ENCODE measurements around the gene FAM13A.

The FAM13A gene

DNA sequence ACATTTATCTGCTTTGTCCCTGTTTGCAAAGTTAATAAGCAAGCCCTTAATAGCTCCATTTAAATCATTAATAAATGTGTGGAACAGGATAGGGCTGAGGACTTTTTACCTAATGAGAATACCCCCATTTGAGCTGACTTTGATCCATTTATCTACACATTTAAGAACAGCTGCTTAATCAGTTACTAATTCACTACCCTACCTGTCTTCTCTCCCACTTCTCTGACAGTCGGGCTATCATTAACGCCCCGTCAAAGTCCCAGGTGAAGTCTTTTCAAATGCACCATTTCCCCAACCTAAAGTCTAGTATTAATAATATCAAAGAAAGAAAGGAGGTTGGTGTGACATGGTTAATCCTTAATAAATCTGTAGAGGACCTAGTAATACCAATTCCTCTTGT is 302.2 kb downstream of the FAM13A start:
- Histone ChIP-seq H3K9me3 (ENCODE audit: control insufficient read depth, low read length) (no peaks in the 10 kb centered on the region), H3K4me3 (ENCODE audit: low read length) (no peak overlapping the region), H3K36me3 (ENCODE audit: control insufficient read depth, insufficient read depth, low read length) (peaks cover 5% of the 10 kb centered on the region), H3K4me1 (ENCODE audit: control insufficient read depth, insufficient read depth, low read length) (peaks cover 15% of the 10 kb centered on the region), H3K9ac (ENCODE audit: low read length) (no peak overlapping the region), H3K27me3 (ENCODE audit: control insufficient read depth, insufficient read depth, low read length) (no peaks in the 10 kb centered on the region)

- H3K9ac ChIP-seq (ENCODE audit: low read length) = no peak overlapping the region
- no peaks in the 10 kb centered on the region for H3K27me3 ChIP-seq (ENCODE audit: control insufficient read depth, insufficient read depth, low read length)
- H3K36me3 ChIP-seq (ENCODE audit: control insufficient read depth, insufficient read depth, low read length) = peaks cover 8% of the 10 kb centered on the region
- no peaks in the 10 kb centered on the region for H3K9me3 ChIP-seq (ENCODE audit: control insufficient read depth, low read length)
- no peak overlapping the region for H3K4me3 ChIP-seq (ENCODE audit: low read length)
- H3K4me1 ChIP-seq (ENCODE audit: control insufficient read depth, insufficient read depth, low read length) = peaks cover 13% of the 10 kb centered on the region
Measured at GRCh38 chr4:88753658-88754571, 303.1 kb downstream of the FAM13A start.

GRCh38 chr4:88752754-88753153 is 304.2 kb downstream of the FAM13A start:
- Histone ChIP-seq H3K27me3 (ENCODE audit: control insufficient read depth, insufficient read depth, low read length) (no peaks in the 10 kb centered on the region), H3K4me3 (ENCODE audit: low read length) (no peak overlapping the region), H3K36me3 (ENCODE audit: control insufficient read depth, insufficient read depth, low read length) (peaks cover 8% of the 10 kb centered on the region), H3K4me1 (ENCODE audit: control insufficient read depth, insufficient read depth, low read length) (peaks cover 5% of the 10 kb centered on the region), H3K9ac (ENCODE audit: low read length) (no peak overlapping the region), H3K9me3 (ENCODE audit: control insufficient read depth, low read length) (no peaks in the 10 kb centered on the region)

DNA sequence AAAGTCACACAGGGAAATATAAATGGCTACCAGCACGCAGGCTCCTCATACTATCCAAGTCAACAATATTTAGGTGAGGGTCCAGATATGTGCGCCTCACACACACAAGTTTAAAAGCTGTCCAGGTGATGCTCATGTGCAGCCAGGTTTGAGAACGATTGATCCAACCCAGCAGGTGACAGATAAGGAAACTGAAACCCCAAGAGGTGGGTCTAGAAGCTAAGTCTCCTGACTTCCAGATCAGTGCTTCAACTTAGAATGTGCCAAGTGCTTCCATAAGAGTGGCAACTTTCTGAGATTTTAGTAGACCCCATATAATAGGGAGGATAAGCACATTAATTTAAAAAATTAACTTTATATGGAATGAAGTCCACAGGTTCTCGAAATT is 304.9 kb downstream of the FAM13A start:
- no peak overlapping the region for H3K9ac ChIP-seq (ENCODE audit: low read length)
- H3K36me3 ChIP-seq (ENCODE audit: control insufficient read depth, insufficient read depth, low read length) = peaks cover 8% of the 10 kb centered on the region
- peaks cover 5% of the 10 kb centered on the region for H3K4me1 ChIP-seq (ENCODE audit: control insufficient read depth, insufficient read depth, low read length)
- H3K9me3 ChIP-seq (ENCODE audit: control insufficient read depth, low read length) = no peaks in the 10 kb centered on the region
- no peak overlapping the region for H3K4me3 ChIP-seq (ENCODE audit: low read length)
- H3K27me3 ChIP-seq (ENCODE audit: control insufficient read depth, insufficient read depth, low read length) = no peaks in the 10 kb centered on the region

DNA sequence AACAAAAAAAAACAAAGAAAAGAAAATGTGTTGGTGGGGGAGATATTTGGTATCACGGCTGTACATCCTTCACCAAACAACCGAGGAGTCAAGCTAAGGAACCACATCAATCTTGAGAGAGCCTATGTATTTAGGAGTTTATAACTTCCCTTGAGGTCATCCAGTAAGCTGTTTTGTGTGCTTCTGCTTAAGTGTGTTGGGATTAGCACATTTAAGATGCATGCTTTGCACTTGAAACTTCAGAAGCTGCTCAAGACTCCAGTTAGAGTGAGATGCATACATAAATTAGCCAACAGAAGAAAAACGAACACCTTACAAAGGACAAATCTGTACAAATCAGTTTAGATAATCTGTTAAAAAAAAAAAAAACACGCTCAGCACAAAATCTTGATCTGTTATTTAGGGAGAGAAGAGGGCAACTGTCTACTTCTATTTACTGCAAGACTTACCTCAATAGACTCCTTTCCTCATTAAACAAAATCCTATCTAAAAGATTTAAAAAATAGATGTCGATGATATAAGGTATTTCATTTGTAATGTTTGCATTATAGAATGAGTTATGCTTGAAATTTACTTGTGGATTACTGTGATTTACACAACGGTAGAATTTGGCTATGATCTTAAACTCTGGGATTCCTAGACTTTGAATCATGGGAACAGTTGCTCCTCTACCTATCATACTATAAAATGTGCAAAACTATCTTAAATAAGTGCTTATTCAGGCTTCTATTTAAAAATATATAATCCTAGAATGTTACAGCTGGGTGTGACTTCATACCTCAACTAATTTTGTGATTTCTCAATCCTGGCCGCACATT is 305.5 kb downstream of the FAM13A start:
- Histone ChIP-seq H3K27me3 (ENCODE audit: control insufficient read depth, insufficient read depth, low read length) (no peaks in the 10 kb centered on the region), H3K4me1 (ENCODE audit: control insufficient read depth, insufficient read depth, low read length) (peaks cover 5% of the 10 kb centered on the region), H3K4me3 (ENCODE audit: low read length) (no peak overlapping the region), H3K9me3 (ENCODE audit: control insufficient read depth, low read length) (no peaks in the 10 kb centered on the region), H3K9ac (ENCODE audit: low read length) (no peak overlapping the region), H3K36me3 (ENCODE audit: control insufficient read depth, insufficient read depth, low read length) (peaks cover 8% of the 10 kb centered on the region)

DNA sequence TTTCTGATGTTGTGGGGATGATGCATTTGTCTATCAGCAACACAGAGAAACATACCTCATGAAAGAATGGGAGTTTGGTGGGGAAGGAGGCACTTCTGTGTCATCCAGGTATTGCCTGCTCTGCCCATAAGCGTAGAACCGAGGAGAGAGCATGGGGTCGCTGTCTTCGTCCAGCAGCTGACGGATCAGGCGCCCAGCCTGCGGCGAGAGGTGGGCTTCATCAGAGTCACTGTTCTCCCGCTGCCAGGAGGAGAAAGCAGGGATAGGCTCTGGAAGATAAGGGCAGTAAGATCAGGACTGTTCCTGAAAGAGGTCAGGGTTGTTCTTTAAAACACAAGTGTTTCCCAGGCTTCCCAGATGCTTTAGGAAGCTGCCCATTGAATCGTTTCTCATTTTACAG is 306.6 kb downstream of the FAM13A start:
- H3K9me3 ChIP-seq (ENCODE audit: control insufficient read depth, low read length) = no peaks in the 10 kb centered on the region
- no peak overlapping the region for H3K4me3 ChIP-seq (ENCODE audit: low read length)
- peaks cover 5% of the 10 kb centered on the region for H3K4me1 ChIP-seq (ENCODE audit: control insufficient read depth, insufficient read depth, low read length)
- peaks cover 8% of the 10 kb centered on the region for H3K36me3 ChIP-seq (ENCODE audit: control insufficient read depth, insufficient read depth, low read length)
- H3K9ac ChIP-seq (ENCODE audit: low read length) = no peak overlapping the region
- H3K27me3 ChIP-seq (ENCODE audit: control insufficient read depth, insufficient read depth, low read length) = no peaks in the 10 kb centered on the region

- Histone ChIP-seq H3K36me3 (ENCODE audit: control insufficient read depth, insufficient read depth, low read length) (peaks cover 8% of the 10 kb centered on the region), H3K9ac (ENCODE audit: low read length) (no peak overlapping the region)
Measured at GRCh38 chr4:88747351-88747750, 309.6 kb downstream of the FAM13A start.

GRCh38 chr4:88746206-88746605 is 310.8 kb downstream of the FAM13A start:
- Histone ChIP-seq H3K4me3 (ENCODE audit: low read length) (no peak overlapping the region), H3K4me1 (ENCODE audit: control insufficient read depth, insufficient read depth, low read length) (no peaks in the 10 kb centered on the region), H3K36me3 (ENCODE audit: control insufficient read depth, insufficient read depth, low read length) (peaks cover 8% of the 10 kb centered on the region), H3K9ac (ENCODE audit: low read length) (no peak overlapping the region), H3K27me3 (ENCODE audit: control insufficient read depth, insufficient read depth, low read length) (no peaks in the 10 kb centered on the region), H3K9me3 (ENCODE audit: control insufficient read depth, low read length) (no peaks in the 10 kb centered on the region)

More at GRCh38 chr4:88747351-88747750, 309.6 kb downstream of the FAM13A start:
- no peaks in the 10 kb centered on the region for H3K9me3 ChIP-seq (ENCODE audit: control insufficient read depth, low read length)
- H3K27me3 ChIP-seq (ENCODE audit: control insufficient read depth, insufficient read depth, low read length) = no peaks in the 10 kb centered on the region
- no peaks in the 10 kb centered on the region for H3K4me1 ChIP-seq (ENCODE audit: control insufficient read depth, insufficient read depth, low read length)
- H3K4me3 ChIP-seq (ENCODE audit: low read length) = no peak overlapping the region

DNA sequence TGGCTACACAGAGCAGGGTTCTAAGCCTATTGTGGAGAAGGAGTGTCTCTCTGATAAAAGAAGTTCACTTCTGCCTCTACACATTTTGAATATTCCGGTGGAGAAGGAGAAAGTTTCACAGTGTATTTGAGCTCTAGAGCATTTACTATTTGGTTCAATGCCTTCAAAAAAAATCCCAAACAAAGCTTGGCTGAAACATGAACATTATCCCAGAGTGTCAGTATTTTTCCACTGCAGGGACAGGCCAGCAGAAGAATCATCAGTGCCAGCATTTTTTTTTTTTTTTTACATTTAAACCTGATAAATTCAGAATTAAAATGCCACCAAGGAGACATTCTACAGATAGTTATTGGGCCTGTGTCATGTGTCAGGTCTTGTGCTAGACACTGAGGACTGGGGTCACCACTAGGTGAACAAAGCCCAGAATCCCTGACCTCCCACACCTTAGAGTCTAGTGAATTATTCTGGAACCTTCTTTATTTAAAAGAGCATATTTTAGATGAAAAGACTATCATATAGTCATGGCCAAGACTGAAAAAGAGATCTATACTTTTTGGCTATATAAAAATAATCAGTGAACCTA is 311.3 kb downstream of the FAM13A start:
- H3K9me3 ChIP-seq (ENCODE audit: control insufficient read depth, low read length) = no peaks in the 10 kb centered on the region
- no peaks in the 10 kb centered on the region for H3K27me3 ChIP-seq (ENCODE audit: control insufficient read depth, insufficient read depth, low read length)
- no peak overlapping the region for H3K4me3 ChIP-seq (ENCODE audit: low read length)
- peaks cover 8% of the 10 kb centered on the region for H3K36me3 ChIP-seq (ENCODE audit: control insufficient read depth, insufficient read depth, low read length)
- no peak overlapping the region for H3K9ac ChIP-seq (ENCODE audit: low read length)
- no peaks in the 10 kb centered on the region for H3K4me1 ChIP-seq (ENCODE audit: control insufficient read depth, insufficient read depth, low read length)

GRCh38 chr4:88745175-88745574 is 311.8 kb downstream of the FAM13A start:
- Histone ChIP-seq H3K4me1 (ENCODE audit: control insufficient read depth, insufficient read depth, low read length) (peaks cover 1% of the 10 kb centered on the region), H3K4me3 (ENCODE audit: low read length) (no peak overlapping the region), H3K27me3 (ENCODE audit: control insufficient read depth, insufficient read depth, low read length) (no peaks in the 10 kb centered on the region), H3K9ac (ENCODE audit: low read length) (no peak overlapping the region), H3K9me3 (ENCODE audit: control insufficient read depth, low read length) (no peaks in the 10 kb centered on the region), H3K36me3 (ENCODE audit: control insufficient read depth, insufficient read depth, low read length) (peaks cover 7% of the 10 kb centered on the region)

- H3K36me3 ChIP-seq (ENCODE audit: control insufficient read depth, insufficient read depth, low read length) = peaks cover 1% of the 10 kb centered on the region
Measured at GRCh38 chr4:88744609-88745008, 312.4 kb downstream of the FAM13A start.

GRCh38 chr4:88743696-88744095 is 313.3 kb downstream of the FAM13A start:
- H3K4me1 ChIP-seq (ENCODE audit: control insufficient read depth, insufficient read depth, low read length) = peaks cover 7% of the 10 kb centered on the region
- H3K9me3 ChIP-seq (ENCODE audit: control insufficient read depth, low read length) = no peaks in the 10 kb centered on the region
- H3K4me3 ChIP-seq (ENCODE audit: low read length) = no peak overlapping the region
- H3K36me3 ChIP-seq (ENCODE audit: control insufficient read depth, insufficient read depth, low read length) = no peaks in the 10 kb centered on the region
- no peak overlapping the region for H3K9ac ChIP-seq (ENCODE audit: low read length)
- H3K27me3 ChIP-seq (ENCODE audit: control insufficient read depth, insufficient read depth, low read length) = no peaks in the 10 kb centered on the region

More at GRCh38 chr4:88744609-88745008, 312.4 kb downstream of the FAM13A start:
- Histone ChIP-seq H3K4me3 (ENCODE audit: low read length) (no peak overlapping the region), H3K27me3 (ENCODE audit: control insufficient read depth, insufficient read depth, low read length) (no peaks in the 10 kb centered on the region), H3K9me3 (ENCODE audit: control insufficient read depth, low read length) (no peaks in the 10 kb centered on the region), H3K4me1 (ENCODE audit: control insufficient read depth, insufficient read depth, low read length) (peaks cover 7% of the 10 kb centered on the region), H3K9ac (ENCODE audit: low read length) (no peak overlapping the region)

All from mucosa of stomach (tissue), 1 donor.